Erythroblast (primary cell): ENCODE data around the gene NHEJ1.

Source experiments
- GATA1 ChIP-seq: IDR thresholded peaks from 2 replicates; pipeline ENCODE4 v1.6.1; 2011; ENCODE audit warnings: low read depth, mild to moderate bottlenecking, control low read depth, low read length, moderate library complexity
- POLR2A ChIP-seq: IDR thresholded peaks from 2 replicates; pipeline ENCODE4 v1.6.1; 2011; ENCODE audit warnings: mild to moderate bottlenecking, low read length

DNA sequence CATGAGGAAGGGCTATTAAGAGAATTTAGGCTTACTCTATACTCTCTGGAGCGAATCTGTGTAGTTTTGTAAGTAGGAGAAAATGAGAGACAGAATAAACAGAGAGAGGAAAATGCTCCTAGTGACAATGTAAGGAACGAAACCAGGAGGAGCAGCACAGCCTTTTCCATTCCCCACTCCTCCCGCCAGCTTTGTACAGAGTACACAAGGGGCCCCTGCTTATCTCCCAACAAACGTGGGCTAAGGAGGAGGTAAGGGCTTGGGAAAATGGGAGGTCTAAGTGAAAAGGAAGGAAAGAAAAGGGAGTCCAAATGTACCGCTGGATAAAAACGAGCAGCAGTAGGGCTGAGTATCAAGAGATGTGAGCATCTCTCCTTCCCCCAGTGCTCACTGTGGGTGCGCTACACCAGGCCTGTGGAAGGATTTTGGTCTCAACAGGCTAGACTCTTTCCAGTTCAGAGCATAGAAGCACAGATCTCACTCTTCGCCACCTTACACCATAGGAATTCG, 87.8 kb downstream of the NHEJ1 start:
- TF ChIP-seq POLR2A (no peak), GATA1 (no peak)
